Measurements from ENCODE around the gene ALOX5AP.

Gene ALOX5AP

GRCh38 chr13:30715372-30715756 lies 20.0 kb upstream of the ALOX5AP start:
- no peak for DNase-seq

- DNase-seq, result no peak
These were observed 19.5 kb upstream of the ALOX5AP start for GRCh38 chr13:30715837-30716236.

- DNase-seq, result no peak
These were observed 16.4 kb upstream of the ALOX5AP start for GRCh38 chr13:30718661-30719524.

- no peak for DNase-seq
These were observed 15.8 kb upstream of the ALOX5AP start for GRCh38 chr13:30719525-30719914.

- DNase-seq, result no peak
These were observed 15.0 kb upstream of the ALOX5AP start for GRCh38 chr13:30720172-30720869.

GRCh38 chr13:30721936-30722335 lies 13.4 kb upstream of the ALOX5AP start:
- DNase-seq, result no peak

- DNase-seq, result no peak
These were observed 13.0 kb upstream of the ALOX5AP start for GRCh38 chr13:30722361-30722760.

GRCh38 chr13:30724778-30725177 lies 10.6 kb upstream of the ALOX5AP start:
- no peak for DNase-seq

- no peak for DNase-seq
These were observed 9.8 kb upstream of the ALOX5AP start for GRCh38 chr13:30725326-30726085.

- no peak for DNase-seq
These were observed 9.2 kb upstream of the ALOX5AP start for GRCh38 chr13:30726192-30726591.

GRCh38 chr13:30727491-30728355 lies 7.6 kb upstream of the ALOX5AP start:
- DNase-seq, result no peak

- DNase-seq, result no peak
These were observed 5.5 kb upstream of the ALOX5AP start for GRCh38 chr13:30729801-30730200.

- DNase-seq, result no peak
These were observed 4.8 kb upstream of the ALOX5AP start for GRCh38 chr13:30730526-30730925.

GRCh38 chr13:30731361-30732045 lies 3.8 kb upstream of the ALOX5AP start:
- no peak for DNase-seq

- no peak for DNase-seq
These were observed 3.3 kb upstream of the ALOX5AP start for GRCh38 chr13:30732046-30732390.

- DNase-seq, result no peak
These were observed 904 bp upstream of the ALOX5AP start for GRCh38 chr13:30734439-30734838.

GRCh38 chr13:30735872-30736175 lies 481 bp downstream of the ALOX5AP start:
- no peak for DNase-seq

- no peak for DNase-seq
These were observed 1.3 kb downstream of the ALOX5AP start for GRCh38 chr13:30736461-30737320.

GRCh38 chr13:30737511-30738337 lies 2.4 kb downstream of the ALOX5AP start:
- DNase-seq, result no peak

- no peak for DNase-seq
These were observed 3.3 kb downstream of the ALOX5AP start for GRCh38 chr13:30738526-30739236.

Measured in stimulated activated naive CD4-positive, alpha-beta T cell (primary cell).